Osteocyte (in vitro differentiated cells): ENCODE results near the gene ST3GAL5. TPM values are rescaled to one million over a fixed set of nuclear protein-coding genes. Genes with fewer than 3 reads are reported as not detected.
A peak's percentile ranks its signal among the peaks of the same experiment; 100 is the strongest.

Source experiments
- DNase-seq: peaks from one replicate; pipeline ENCODE4 v3.0.0; 2021; ENCODE audit warnings: mixed read lengths; ENCODE audit not compliant: unreplicated experiment; ENCODE audit errors: extremely low spot score
- H3K27ac Mint-ChIP-seq: one replicate; pipeline ENCODE4 v1.8.0; 2021; ENCODE audit warnings: mild to moderate bottlenecking, mixed read lengths; ENCODE audit not compliant: unreplicated experiment
- H3K27me3 Mint-ChIP-seq: one replicate; pipeline ENCODE4 v1.8.0; 2021; ENCODE audit warnings: mixed read lengths; ENCODE audit not compliant: unreplicated experiment
- H3K36me3 Mint-ChIP-seq: one replicate; pipeline ENCODE4 v1.8.0; 2021; ENCODE audit warnings: mixed read lengths; ENCODE audit not compliant: unreplicated experiment
- H3K4me1 Mint-ChIP-seq: one replicate; pipeline ENCODE4 v1.8.0; 2021; ENCODE audit warnings: mixed read lengths; ENCODE audit not compliant: unreplicated experiment
- H3K4me3 Mint-ChIP-seq: one replicate; pipeline ENCODE4 v1.8.0; 2021; ENCODE audit warnings: mild to moderate bottlenecking, moderate library complexity, mixed read lengths; ENCODE audit not compliant: unreplicated experiment
- H3K9me3 Mint-ChIP-seq: one replicate; pipeline ENCODE4 v1.8.0; 2021; ENCODE audit warnings: mixed read lengths; ENCODE audit not compliant: unreplicated experiment
- CTCF ChIP-seq: fragments of 200-600 bp; sonication (generic); IDR thresholded peaks from 2 replicates; pipeline ENCODE4 v1.5.0; 2021; ENCODE audit warnings: antibody characterized with exemption, mild to moderate bottlenecking, moderate library complexity
- total RNA-seq: library from RNA; stranded (reverse); gene quantifications from 2 replicates; pipeline ENCODE4 v1.2.1, GENCODE V29; 2021

Gene ST3GAL5
- total RNA-seq, 1 donor from 2014 or later: 42.2 TPM

GRCh38 chr2:85801871-85802270, 86.9 kb downstream of the ST3GAL5 start:
- peaks cover 8% of the 10 kb centered on the region for H3K9me3 Mint-ChIP-seq
- H3K36me3 Mint-ChIP-seq: no peaks in the 10 kb centered on the region
- H3K4me3 Mint-ChIP-seq: no peak overlapping the region
- peaks cover 10% of the 10 kb centered on the region for H3K4me1 Mint-ChIP-seq
- no peak overlapping the region for H3K27ac Mint-ChIP-seq
- peaks cover 18% of the 10 kb centered on the region for H3K27me3 Mint-ChIP-seq
- TF ChIP-seq CTCF: no peak
- DNase-seq: no peak

- H3K4me1 Mint-ChIP-seq: peaks cover 22% of the 10 kb centered on the region
- no peaks in the 10 kb centered on the region for H3K36me3 Mint-ChIP-seq
- no peak for TF ChIP-seq CTCF
- no peak for DNase-seq
- H3K27me3 Mint-ChIP-seq: peaks cover 18% of the 10 kb centered on the region
- no peak overlapping the region for H3K27ac Mint-ChIP-seq
- H3K9me3 Mint-ChIP-seq: peaks cover 8% of the 10 kb centered on the region
- H3K4me3 Mint-ChIP-seq: no peak overlapping the region
Observed at GRCh38 chr2:85800586-85800985, 88.2 kb downstream of the ST3GAL5 start.

- H3K27ac Mint-ChIP-seq: no peak overlapping the region
Observed at GRCh38 chr2:85799215-85799956, 89.4 kb downstream of the ST3GAL5 start.

GRCh38 chr2:85797921-85798320, 90.9 kb downstream of the ST3GAL5 start:
- no peak for DNase-seq
- Mint-ChIP-seq H3K27me3 (peaks cover 10% of the 10 kb centered on the region), H3K27ac (no peak overlapping the region), H3K36me3 (no peaks in the 10 kb centered on the region), H3K4me3 (no peak overlapping the region), H3K4me1 (peaks cover 47% of the 10 kb centered on the region), H3K9me3 (peaks cover 8% of the 10 kb centered on the region)
- peak; percentile 59 for TF ChIP-seq CTCF

More at GRCh38 chr2:85799215-85799956, 89.4 kb downstream of the ST3GAL5 start:
- H3K4me3 Mint-ChIP-seq: no peak overlapping the region
- no peak for DNase-seq
- H3K36me3 Mint-ChIP-seq: no peaks in the 10 kb centered on the region
- H3K9me3 Mint-ChIP-seq: peaks cover 8% of the 10 kb centered on the region
- peaks cover 34% of the 10 kb centered on the region for H3K4me1 Mint-ChIP-seq
- H3K27me3 Mint-ChIP-seq: peaks cover 15% of the 10 kb centered on the region
- TF ChIP-seq CTCF: no peak

GRCh38 chr2:85797263-85797660, 91.5 kb downstream of the ST3GAL5 start:
- H3K36me3 Mint-ChIP-seq: no peaks in the 10 kb centered on the region
- TF ChIP-seq CTCF: no peak
- no peak for DNase-seq
- no peak overlapping the region for H3K27ac Mint-ChIP-seq
- no peak overlapping the region for H3K4me3 Mint-ChIP-seq
- H3K27me3 Mint-ChIP-seq: peaks cover 10% of the 10 kb centered on the region
- H3K9me3 Mint-ChIP-seq: peaks cover 8% of the 10 kb centered on the region
- peaks cover 54% of the 10 kb centered on the region for H3K4me1 Mint-ChIP-seq
